ENCODE data around the gene IFITM2. TPM values are rescaled to one million over a fixed set of nuclear protein-coding genes. Genes with fewer than 3 reads are reported as not detected.
A peak's percentile ranks its signal among the peaks of the same experiment; 100 is the strongest.
"Not testable (repeated sequence)": the region's sequence is repeated elsewhere in the genome, so short reads cannot be mapped to it uniquely, and the experiment has no call there.

The IFITM2 gene
- 637 TPM for polyA plus RNA-seq (2013, experiment 1 of 2; ENCODE audit: insufficient read length)
- polyA plus RNA-seq (2013, experiment 2 of 2; ENCODE audit: insufficient read length) = 654 TPM

- DNase-seq = peak; percentile 90
These were observed at the start of gene IFITM2 for GRCh38 chr11:307766-308708. IFITM2 (plus strand) TSS chr11:307816; CDS start chr11:308193, 377 bp downstream.

- DNase-seq = no peak
These were observed 48.2 kb upstream of the IFITM2 start for GRCh38 chr11:259413-259812.

GRCh38 chr11:261624-262023 is 46.0 kb upstream of the IFITM2 start:
- no peak for DNase-seq

GRCh38 chr11:266676-267439 is 40.8 kb upstream of the IFITM2 start:
- no peak for DNase-seq

GRCh38 chr11:267491-267994 is 40.1 kb upstream of the IFITM2 start:
- no peak for DNase-seq

GRCh38 chr11:268716-269145 is 38.9 kb upstream of the IFITM2 start:
- DNase-seq = not testable (repeated sequence)

- no peak for DNase-seq
These were observed 38.3 kb upstream of the IFITM2 start for GRCh38 chr11:269146-269890.

GRCh38 chr11:270451-271318 is 36.9 kb upstream of the IFITM2 start:
- DNase-seq = no peak

- no peak for DNase-seq
These were observed 36.3 kb upstream of the IFITM2 start for GRCh38 chr11:271319-271715.

GRCh38 chr11:272195-272930 is 35.3 kb upstream of the IFITM2 start:
- DNase-seq = no peak

- DNase-seq = no peak
These were observed 34.8 kb upstream of the IFITM2 start for GRCh38 chr11:272931-273198.

- no peak for DNase-seq
These were observed 31.4 kb upstream of the IFITM2 start for GRCh38 chr11:276219-276618.

- no peak for DNase-seq
These were observed 29.3 kb upstream of the IFITM2 start, which contains the start of gene NLRP6 for GRCh38 chr11:278001-278951. NLRP6 (plus strand) TSS chr11:278407; CDS start chr11:278570, 163 bp downstream.

GRCh38 chr11:279040-279965 is 28.3 kb upstream of the IFITM2 start:
- no peak for DNase-seq

GRCh38 chr11:279966-280705 is 27.5 kb upstream of the IFITM2 start:
- DNase-seq = no peak

GRCh38 chr11:280706-281485 is 26.7 kb upstream of the IFITM2 start:
- no peak for DNase-seq

All from fibroblast of skin of abdomen (primary cell).